Adipocyte (in vitro differentiated cells): ENCODE measurements around the gene ST7.

ENCODE experiments used
- DNase-seq: peaks from one replicate; pipeline ENCODE4 v3.0.0-alpha.2; 2015; ENCODE audit warnings: low read depth
- H3K27me3 ChIP-seq: replicated peaks from 2 replicates; pipeline ENCODE4 v1.7.0; 2013; ENCODE audit warnings: mild to moderate bottlenecking, low read length, moderate library complexity; ENCODE audit not compliant: control insufficient read depth, insufficient read depth
- H3K36me3 ChIP-seq: 2 replicates; pipeline ENCODE4 v1.7.0; 2013; ENCODE audit warnings: low read length, mild to moderate bottlenecking, moderate library complexity; ENCODE audit not compliant: control insufficient read depth, insufficient read depth, severe bottlenecking
- H3K4me1 ChIP-seq: 2 replicates; pipeline ENCODE4 v1.7.0; 2013; ENCODE audit warnings: mild to moderate bottlenecking, low read length, moderate library complexity; ENCODE audit not compliant: control insufficient read depth, insufficient read depth
- H3K4me3 ChIP-seq: 2 replicates; pipeline ENCODE4 v1.7.0; 2013; ENCODE audit warnings: mild to moderate bottlenecking, low read length, moderate library complexity
- H3K9ac ChIP-seq: 2 replicates; pipeline ENCODE4 v1.7.0; 2013; ENCODE audit warnings: mild to moderate bottlenecking, low read length, moderate library complexity
- H3K9me3 ChIP-seq: 2 replicates; pipeline ENCODE4 v1.7.0; 2013; ENCODE audit warnings: mild to moderate bottlenecking, low read length, moderate library complexity; ENCODE audit not compliant: control insufficient read depth

ST7 gene

DNA sequence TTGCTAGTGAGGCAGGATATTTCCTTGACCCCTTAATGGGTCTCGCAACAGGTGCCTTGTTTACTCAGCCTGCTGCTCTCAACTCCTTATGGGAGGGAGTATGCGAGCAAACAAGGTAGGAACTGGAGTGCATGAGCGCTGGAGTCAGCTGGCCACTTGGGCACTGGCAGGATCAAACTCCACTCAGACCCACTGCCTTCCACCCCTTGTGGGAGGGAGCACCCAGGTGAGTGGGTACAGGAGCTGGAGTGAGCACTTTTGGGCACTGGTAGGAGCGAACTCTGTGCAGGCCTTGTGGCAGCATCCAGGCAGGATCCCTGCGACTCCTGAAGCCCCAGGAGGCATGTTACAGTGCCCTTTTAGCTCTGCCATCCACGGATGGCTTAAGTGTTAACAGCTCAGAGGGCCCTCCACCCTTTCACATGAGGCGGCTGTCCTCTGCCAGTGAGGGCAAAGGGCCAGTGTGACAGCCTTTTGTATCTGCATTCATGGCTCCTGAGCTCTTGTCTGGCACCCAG, 123.2 kb downstream of the ST7 start:
- H3K9ac ChIP-seq, result no peak overlapping the region
- no peak for DNase-seq
- H3K27me3 ChIP-seq, result no peaks in the 10 kb centered on the region
- peaks cover 8% of the 10 kb centered on the region for H3K4me1 ChIP-seq
- no peak overlapping the region for H3K4me3 ChIP-seq
- no peaks in the 10 kb centered on the region for H3K36me3 ChIP-seq
- H3K9me3 ChIP-seq, result no peaks in the 10 kb centered on the region

GRCh38 chr7:117077658-117078057, 124.4 kb downstream of the ST7 start:
- peaks cover 4% of the 10 kb centered on the region for H3K4me1 ChIP-seq
- H3K27me3 ChIP-seq, result no peaks in the 10 kb centered on the region
- DNase-seq, result no peak
- no peaks in the 10 kb centered on the region for H3K9me3 ChIP-seq
- no peak overlapping the region for H3K4me3 ChIP-seq
- H3K36me3 ChIP-seq, result no peaks in the 10 kb centered on the region
- H3K9ac ChIP-seq, result no peak overlapping the region

- Histone ChIP-seq H3K36me3 (no peaks in the 10 kb centered on the region), H3K9me3 (no peaks in the 10 kb centered on the region), H3K4me1 (peaks cover 22% of the 10 kb centered on the region), H3K9ac (no peak overlapping the region), H3K27me3 (no peaks in the 10 kb centered on the region), H3K4me3 (no peak overlapping the region)
- no peak for DNase-seq
These were observed 129.3 kb downstream of the ST7 start for GRCh38 chr7:117082647-117083046.

GRCh38 chr7:117083648-117084047, 130.3 kb downstream of the ST7 start:
- peaks cover 26% of the 10 kb centered on the region for H3K4me1 ChIP-seq
- H3K27me3 ChIP-seq, result no peaks in the 10 kb centered on the region
- no peak overlapping the region for H3K9ac ChIP-seq
- H3K9me3 ChIP-seq, result no peaks in the 10 kb centered on the region
- DNase-seq, result no peak
- H3K36me3 ChIP-seq, result no peaks in the 10 kb centered on the region
- no peak overlapping the region for H3K4me3 ChIP-seq

DNA sequence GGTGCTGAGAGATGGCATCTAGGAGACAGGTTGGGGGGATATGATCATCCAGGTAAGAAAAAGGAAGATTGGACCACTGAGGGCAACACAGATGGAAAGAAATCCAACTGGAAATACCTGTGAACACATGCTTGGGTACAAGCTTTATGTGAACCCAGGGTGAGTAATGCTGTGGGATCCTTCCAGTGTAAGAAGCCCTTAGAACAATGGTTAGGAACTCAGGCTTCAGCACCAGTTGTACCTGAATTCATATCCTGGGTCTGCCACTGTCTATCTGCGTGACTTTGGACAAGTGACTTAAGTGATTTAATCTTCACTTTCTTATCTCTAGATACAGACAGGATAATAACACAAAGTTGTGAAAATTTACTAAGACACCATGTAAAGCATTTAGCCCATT, 131.0 kb downstream of the ST7 start:
- H3K27me3 ChIP-seq, result no peaks in the 10 kb centered on the region
- H3K36me3 ChIP-seq, result no peaks in the 10 kb centered on the region
- no peak overlapping the region for H3K9ac ChIP-seq
- H3K4me3 ChIP-seq, result no peak overlapping the region
- no peaks in the 10 kb centered on the region for H3K9me3 ChIP-seq
- no peak for DNase-seq
- H3K4me1 ChIP-seq, result peaks cover 26% of the 10 kb centered on the region

DNA sequence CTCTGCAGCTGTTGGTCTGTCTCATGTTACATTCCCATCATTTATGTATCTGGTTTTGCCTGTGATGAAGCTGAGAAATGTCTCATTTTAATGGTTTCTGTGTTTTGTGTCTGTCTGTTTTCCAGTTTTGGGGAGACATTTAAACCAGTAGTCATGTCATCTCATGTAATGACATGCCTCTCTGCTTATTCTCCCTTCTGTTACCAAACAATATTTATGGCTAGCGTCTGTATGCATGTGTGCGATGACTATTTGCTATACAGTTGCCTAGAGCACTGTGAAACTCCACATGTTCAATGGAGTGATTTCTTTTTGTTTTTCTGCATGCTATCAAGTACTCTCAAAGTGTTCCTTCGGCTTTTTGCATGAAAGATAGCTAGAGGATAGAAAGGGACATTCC, 132.0 kb downstream of the ST7 start:
- Histone ChIP-seq H3K36me3 (no peaks in the 10 kb centered on the region), H3K27me3 (no peaks in the 10 kb centered on the region), H3K9ac (no peak overlapping the region), H3K9me3 (no peaks in the 10 kb centered on the region), H3K4me1 (peaks cover 26% of the 10 kb centered on the region), H3K4me3 (peak overlapping the region; percentile 6)
- DNase-seq, result no peak

DNA sequence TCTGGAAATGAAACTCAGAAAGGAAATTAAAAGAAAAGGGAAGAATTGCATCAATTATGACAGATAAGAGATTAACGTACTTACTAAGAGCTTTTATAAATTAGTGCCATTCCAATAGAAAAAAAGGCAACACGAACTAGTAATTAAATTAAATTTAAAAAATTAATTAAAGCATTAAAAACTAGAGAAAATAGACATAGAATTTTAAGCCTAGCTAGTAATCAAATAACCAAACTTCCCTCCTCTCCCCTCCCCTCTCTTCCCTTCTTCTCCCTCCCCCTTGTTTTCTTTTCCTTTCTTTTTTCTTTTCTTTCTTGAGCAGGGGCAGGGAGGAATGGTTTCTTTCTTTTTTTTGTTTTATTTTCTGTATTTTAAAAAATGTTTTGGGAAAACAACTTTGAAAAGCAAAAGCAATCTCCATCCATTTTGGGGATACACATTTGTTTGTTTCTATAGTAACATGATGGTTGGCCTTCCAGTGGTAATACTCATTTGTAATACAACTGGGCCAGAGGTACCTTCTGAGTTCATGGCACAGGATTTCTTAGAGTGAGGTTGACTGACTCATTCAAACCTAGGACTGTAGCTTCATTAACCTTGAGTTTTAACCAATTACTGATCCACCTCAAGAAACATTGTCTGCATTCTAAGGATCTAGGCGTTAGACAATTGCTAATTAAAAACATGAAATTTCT, 132.6 kb downstream of the ST7 start:
- Histone ChIP-seq H3K9me3 (no peaks in the 10 kb centered on the region), H3K9ac (no peak overlapping the region), H3K36me3 (no peaks in the 10 kb centered on the region), H3K27me3 (no peaks in the 10 kb centered on the region), H3K4me3 (peak overlapping the region; percentile 6), H3K4me1 (peaks cover 26% of the 10 kb centered on the region)
- DNase-seq, result no peak

- no peaks in the 10 kb centered on the region for H3K27me3 ChIP-seq
- no peaks in the 10 kb centered on the region for H3K36me3 ChIP-seq
- no peak overlapping the region for H3K4me3 ChIP-seq
- H3K4me1 ChIP-seq, result peaks cover 26% of the 10 kb centered on the region
- H3K9ac ChIP-seq, result no peak overlapping the region
- no peaks in the 10 kb centered on the region for H3K9me3 ChIP-seq
- DNase-seq, result no peak
These were observed 133.5 kb downstream of the ST7 start for GRCh38 chr7:117086788-117087187.

GRCh38 chr7:117087639-117088396, 134.5 kb downstream of the ST7 start:
- no peak for DNase-seq
- no peaks in the 10 kb centered on the region for H3K36me3 ChIP-seq
- H3K9ac ChIP-seq, result no peak overlapping the region
- H3K27me3 ChIP-seq, result no peaks in the 10 kb centered on the region
- H3K4me3 ChIP-seq, result no peak overlapping the region
- H3K4me1 ChIP-seq, result peaks cover 26% of the 10 kb centered on the region
- no peaks in the 10 kb centered on the region for H3K9me3 ChIP-seq

DNA sequence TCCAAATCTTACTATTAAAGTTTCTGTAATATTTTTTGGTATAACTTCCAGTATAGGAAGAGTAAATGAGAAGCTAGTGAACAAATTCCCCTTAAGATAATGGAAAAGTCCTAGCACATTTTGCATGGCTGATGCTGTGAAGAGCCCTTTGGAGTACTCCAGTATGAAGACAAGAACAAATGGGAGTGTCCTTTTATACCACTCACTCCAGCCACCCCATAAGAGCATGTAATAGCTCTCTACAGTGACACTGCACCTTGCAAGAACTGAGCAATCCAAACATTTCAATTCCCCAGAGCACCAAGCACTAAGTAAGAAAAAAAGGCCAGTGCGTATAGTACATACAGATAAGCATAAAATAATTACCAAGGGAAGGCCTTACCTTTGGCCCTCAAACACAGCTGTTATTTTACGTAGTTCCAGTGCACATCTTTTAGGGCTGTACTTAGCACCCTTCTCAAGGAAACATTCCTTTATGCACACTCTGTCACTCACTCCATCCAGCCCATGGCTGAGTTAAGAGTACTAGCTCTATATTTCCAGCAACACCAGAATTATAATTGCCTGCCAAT, 135.4 kb downstream of the ST7 start:
- Histone ChIP-seq H3K9me3 (no peaks in the 10 kb centered on the region), H3K36me3 (no peaks in the 10 kb centered on the region), H3K27me3 (no peaks in the 10 kb centered on the region), H3K9ac (no peak overlapping the region), H3K4me3 (no peak overlapping the region), H3K4me1 (peaks cover 26% of the 10 kb centered on the region)
- DNase-seq, result no peak

DNA sequence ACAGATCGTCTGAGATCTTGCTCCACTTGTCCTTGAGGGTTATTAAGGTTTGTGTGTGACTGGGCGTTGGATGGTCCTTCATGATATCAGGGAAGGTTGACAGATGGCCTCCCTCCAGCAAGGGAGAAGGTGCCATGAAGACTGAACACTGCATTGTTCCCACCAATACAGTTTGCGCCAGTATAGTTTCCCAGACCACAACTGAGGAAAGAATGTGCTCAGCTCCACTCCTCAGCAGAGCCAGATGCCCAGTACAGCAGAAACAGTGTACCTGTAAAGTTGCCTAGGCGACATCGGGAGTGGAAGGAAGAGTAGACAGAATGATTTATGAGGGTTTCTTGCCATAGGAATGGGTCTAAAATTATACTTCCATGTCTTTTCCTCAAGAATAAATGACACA, 137.5 kb downstream of the ST7 start:
- H3K9me3 ChIP-seq, result no peaks in the 10 kb centered on the region
- no peak overlapping the region for H3K4me3 ChIP-seq
- no peak for DNase-seq
- H3K36me3 ChIP-seq, result no peaks in the 10 kb centered on the region
- H3K4me1 ChIP-seq, result peaks cover 23% of the 10 kb centered on the region
- H3K9ac ChIP-seq, result no peak overlapping the region
- H3K27me3 ChIP-seq, result no peaks in the 10 kb centered on the region
